PC-3 (cell line): ENCODE measurements around the gene ITGB3. TPM values are rescaled to one million over a fixed set of nuclear protein-coding genes. Genes with fewer than 3 reads are reported as not detected.

Source experiments
- ATAC-seq: fragments of 200-7000 bp; cut with Tn5 transposase; 2 replicates; pipeline ENCODE4 v1.9.1; 2020; ENCODE audit warnings: mild to moderate bottlenecking, moderate library complexity
- BruUV-seq: library from RNA; stranded (reverse); fragments of 400-500 nt; replicated peaks from 2 replicates; lab custom pipeline; 2021; lab: Mats Ljungman, UMichigan
- CTCF ChIA-PET: fragments of 300-600 bp; sonication (Branson Sonifier 250); formaldehyde crosslinking; loops from one replicate; lab custom pipeline; 2022; ENCODE audit warnings: antibody characterized with exemption; lab: Charles Lee
- POLR2A ChIA-PET: fragments of 300-600 bp; sonication (Branson Sonifier 250); formaldehyde crosslinking; loops from one replicate; lab custom pipeline; 2022; ENCODE audit warnings: antibody characterized with exemption; ENCODE audit not compliant: unreplicated experiment; lab: Charles Lee
- DNase-seq: peaks from one replicate; pipeline ENCODE4 v3.0.0-alpha.2; 2015
- H2AFZ ChIP-seq: fragments of 300-600 bp; sonication (generic); 2 replicates; pipeline ENCODE4 v1.6.0; 2016; ENCODE audit warnings: antibody characterized with exemption, low read length
- H3F3A ChIP-seq: fragments of 300-600 bp; sonication (generic); one replicate; pipeline ENCODE4 v1.6.0; 2017; ENCODE audit warnings: antibody characterized with exemption, low read length, control low read depth, mild to moderate bottlenecking; ENCODE audit not compliant: unreplicated experiment
- H3K27ac ChIP-seq: fragments of 300-600 bp; sonication (generic); 2 replicates; pipeline ENCODE4 v1.5.1; 2016; ENCODE audit warnings: mild to moderate bottlenecking, low read length
- H3K27me3 ChIP-seq: fragments of 300-600 bp; sonication (generic); 2 replicates; pipeline ENCODE4 v1.6.1; 2016; ENCODE audit warnings: low read length, mixed read lengths
- H3K36me3 ChIP-seq: fragments of 300-600 bp; sonication (generic); 2 replicates; pipeline ENCODE4 v1.6.1; 2016; ENCODE audit warnings: low read depth, mixed run types, low read length, mixed read lengths
- H3K4me1 ChIP-seq: fragments of 300-600 bp; sonication (generic); 2 replicates; pipeline ENCODE4 v1.5.1; 2016; ENCODE audit warnings: low read length; ENCODE audit not compliant: insufficient read depth
- H3K4me2 ChIP-seq: fragments of 300-600 bp; sonication (generic); 2 replicates; pipeline ENCODE4 v1.6.0; 2016; ENCODE audit warnings: low read length
- H3K4me3 ChIP-seq: fragments of 300-600 bp; sonication (generic); 2 replicates; pipeline ENCODE4 v1.5.1; 2016; ENCODE audit warnings: mild to moderate bottlenecking, low read length, mixed read lengths
- H3K79me2 ChIP-seq: fragments of 300-600 bp; sonication (generic); 2 replicates; pipeline ENCODE4 v1.6.1; 2017; ENCODE audit warnings: low read length, mixed read lengths
- H3K9ac ChIP-seq: fragments of 300-600 bp; sonication (generic); 2 replicates; pipeline ENCODE4 v1.6.0; 2016; ENCODE audit warnings: mild to moderate bottlenecking, low read length
- H3K9me2 ChIP-seq: fragments of 300-600 bp; sonication (generic); replicated peaks from 2 replicates; pipeline ENCODE4 v1.6.1; 2016; ENCODE audit warnings: mixed run types, low read length, mixed read lengths
- H3K9me3 ChIP-seq: fragments of 300-600 bp; sonication (generic); 2 replicates; pipeline ENCODE4 v1.6.1; 2016; ENCODE audit warnings: low read length, mixed read lengths
- H4K20me1 ChIP-seq: fragments of 300-600 bp; sonication (generic); 2 replicates; pipeline ENCODE4 v1.6.1; 2016; ENCODE audit warnings: low read length, mixed read lengths
- CTCF ChIP-seq: fragments of 300-600 bp; sonication (generic); conservative IDR thresholded peaks from 2 replicates; pipeline ENCODE4 v1.5.1; 2017; ENCODE audit warnings: antibody characterized with exemption, low read depth, mild to moderate bottlenecking, low read length
- EZH2 ChIP-seq: fragments of 300-600 bp; sonication (generic); IDR thresholded peaks from one replicate; pipeline ENCODE4 v1.6.1; 2017; ENCODE audit warnings: antibody characterized with exemption, mild to moderate bottlenecking, low read length; ENCODE audit not compliant: unreplicated experiment
- EZH2phosphoT487 ChIP-seq: fragments of 300-600 bp; sonication (generic); IDR thresholded peaks from 2 replicates; pipeline ENCODE4 v1.6.1; 2018; ENCODE audit warnings: mild to moderate bottlenecking, antibody characterized with exemption, low read length, borderline replicate concordance
- intact Hi-C: fragments of 100-400 bp; cut with micrococcal nuclease; formaldehyde crosslinking; loops from 2 replicates; pipeline ENCODE4 v1.9.0; 2023
- total RNA-seq: library from RNA; depleted of rRNA; stranded (reverse); fragments of >200 nt; gene quantifications from 2 replicates; pipeline ENCODE4 v1.2.3, GENCODE V29; 2014

ITGB3 gene
- total RNA-seq, 1 experiment from 2014 or later = 0.36 TPM

GRCh38 chr17:47299239-47299910 lies 45.7 kb downstream of the ITGB3 start:
- H3K4me2 ChIP-seq = no peak overlapping the region
- POLR2A ChIA-PET = no interaction called here

DNA sequence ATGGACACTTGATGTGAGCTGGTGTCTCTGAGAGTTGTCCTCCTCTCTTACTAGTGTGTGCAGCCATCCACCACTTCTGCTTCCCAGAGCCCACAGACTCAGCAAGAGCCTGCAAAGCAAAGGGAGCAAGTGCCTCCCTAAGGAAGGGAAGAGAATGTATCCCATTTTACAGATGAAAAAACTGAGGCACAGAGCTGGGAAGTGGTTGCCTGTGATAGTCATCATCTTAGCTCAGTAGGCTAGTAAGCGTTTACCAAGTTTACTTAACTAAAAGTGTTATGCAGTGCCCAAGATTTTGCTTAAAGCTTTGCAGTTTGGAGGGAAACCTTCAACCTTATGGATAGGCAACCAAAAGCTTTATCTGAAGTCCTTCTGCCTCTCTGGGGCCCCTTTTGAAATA lies 47.1 kb downstream of the ITGB3 start:
- H3F3A ChIP-seq = peaks cover 7% of the 10 kb centered on the region
- CTCF ChIA-PET = no interaction called here
- no peak for TF ChIP-seq CTCF
- TF ChIP-seq EZH2 = no peak
- TF ChIP-seq EZH2phosphoT487 = no peak
- no peak overlapping the region for H2AFZ ChIP-seq
- no peaks in the 10 kb centered on the region for H3K9me3 ChIP-seq
- ATAC-seq (no peak), DNase-seq (no peak)
- no TSS peak for BruUV-seq
- H3K4me1 ChIP-seq = peaks cover 9% of the 10 kb centered on the region
- POLR2A ChIA-PET = no interaction called here
- H3K27ac ChIP-seq = no peak overlapping the region
- H3K4me2 ChIP-seq = no peak overlapping the region
- intact Hi-C loops = no loop called here
- no peaks in the 10 kb centered on the region for H4K20me1 ChIP-seq
- no peaks in the 10 kb centered on the region for H3K27me3 ChIP-seq
- no peaks in the 10 kb centered on the region for H3K9me2 ChIP-seq
- no peaks in the 10 kb centered on the region for H3K36me3 ChIP-seq
- no peak overlapping the region for H3K9ac ChIP-seq
- no peaks in the 10 kb centered on the region for H3K79me2 ChIP-seq
- H3K4me3 ChIP-seq = no peak overlapping the region

More at GRCh38 chr17:47299239-47299910, 45.7 kb downstream of the ITGB3 start:
- no TSS peak for BruUV-seq
- ATAC-seq (no peak), DNase-seq (no peak)
- peaks cover 4% of the 10 kb centered on the region for H3K4me1 ChIP-seq
- H4K20me1 ChIP-seq = no peaks in the 10 kb centered on the region
- H3K36me3 ChIP-seq = no peaks in the 10 kb centered on the region
- no peaks in the 10 kb centered on the region for H3K79me2 ChIP-seq
- TF ChIP-seq EZH2phosphoT487 = no peak
- TF ChIP-seq CTCF = no peak
- no peak for TF ChIP-seq EZH2
- H3F3A ChIP-seq = no peaks in the 10 kb centered on the region
- H3K27ac ChIP-seq = no peak overlapping the region
- no peaks in the 10 kb centered on the region for H3K9me3 ChIP-seq
- CTCF ChIA-PET = no interaction called here
- H3K4me3 ChIP-seq = no peak overlapping the region
- intact Hi-C loops = no loop called here
- no peak overlapping the region for H3K9ac ChIP-seq
- H3K27me3 ChIP-seq = no peaks in the 10 kb centered on the region
- H2AFZ ChIP-seq = no peak overlapping the region
- H3K9me2 ChIP-seq = no peaks in the 10 kb centered on the region

DNA sequence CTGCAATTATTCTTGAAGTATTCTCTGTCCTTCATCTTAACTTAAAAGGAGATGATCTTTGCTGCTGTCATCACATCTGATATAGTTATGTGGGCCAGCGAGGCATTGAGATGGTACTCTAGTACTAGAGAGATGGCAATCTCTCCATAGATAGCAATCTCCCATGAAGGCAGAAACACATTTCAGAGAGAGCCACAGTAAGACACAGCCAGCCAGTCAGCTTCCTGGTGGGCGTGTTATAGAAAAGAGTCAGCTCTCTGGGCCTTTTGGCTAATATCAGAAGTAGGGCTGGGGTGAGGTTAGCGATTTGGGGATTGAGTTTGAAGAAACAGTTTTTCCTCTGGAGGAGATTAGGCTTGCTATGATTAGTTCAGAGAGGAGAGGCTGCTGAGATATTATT lies 47.5 kb downstream of the ITGB3 start:
- H3K9me2 ChIP-seq = no peaks in the 10 kb centered on the region
- no peaks in the 10 kb centered on the region for H4K20me1 ChIP-seq
- H3K27me3 ChIP-seq = no peaks in the 10 kb centered on the region
- no TSS peak for BruUV-seq
- ATAC-seq = no peak
- no peaks in the 10 kb centered on the region for H3K9me3 ChIP-seq
- H3K4me1 ChIP-seq = peaks cover 14% of the 10 kb centered on the region
- H3F3A ChIP-seq = peaks cover 11% of the 10 kb centered on the region
- H3K9ac ChIP-seq = no peak overlapping the region
- ChIA-PET CTCF (no interaction called here), POLR2A (no interaction called here)
- H2AFZ ChIP-seq = no peak overlapping the region
- no peak for DNase-seq
- H3K27ac ChIP-seq = no peak overlapping the region
- intact Hi-C loops = no loop called here
- no peak overlapping the region for H3K4me3 ChIP-seq
- H3K79me2 ChIP-seq = no peaks in the 10 kb centered on the region
- TF ChIP-seq EZH2 (no peak), CTCF (no peak), EZH2phosphoT487 (no peak)
- H3K36me3 ChIP-seq = no peaks in the 10 kb centered on the region
- no peak overlapping the region for H3K4me2 ChIP-seq
